NAMALWA (cell line): ENCODE data around the gene CYBC1.
"Not testable (repeated sequence)": the region's sequence is repeated elsewhere in the genome, so short reads cannot be mapped to it uniquely, and the experiment has no call there.

Experiments
- DNase-seq: peaks from one replicate; pipeline ENCODE4 v3.0.0-alpha.2; 2015; ENCODE audit warnings: low spot score

The CYBC1 gene

DNA sequence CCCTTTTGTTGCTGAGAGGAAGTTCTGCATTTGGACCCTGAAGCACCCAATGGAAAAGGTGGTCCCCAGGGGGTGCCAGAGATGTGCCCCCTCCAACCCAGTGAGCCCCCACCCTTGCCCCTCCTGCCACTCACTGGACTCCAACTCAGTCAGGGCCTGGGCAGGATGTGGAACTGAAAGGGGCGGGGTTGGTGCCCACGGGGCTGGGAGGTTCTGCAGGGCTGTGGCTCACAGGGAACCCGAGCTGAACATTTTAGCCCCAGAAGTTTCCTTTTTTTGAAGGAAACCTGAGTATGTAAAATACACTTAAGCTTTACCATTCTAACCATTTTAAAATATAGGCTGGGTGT lies 16.4 kb downstream of the CYBC1 start:
- no peak for DNase-seq

DNA sequence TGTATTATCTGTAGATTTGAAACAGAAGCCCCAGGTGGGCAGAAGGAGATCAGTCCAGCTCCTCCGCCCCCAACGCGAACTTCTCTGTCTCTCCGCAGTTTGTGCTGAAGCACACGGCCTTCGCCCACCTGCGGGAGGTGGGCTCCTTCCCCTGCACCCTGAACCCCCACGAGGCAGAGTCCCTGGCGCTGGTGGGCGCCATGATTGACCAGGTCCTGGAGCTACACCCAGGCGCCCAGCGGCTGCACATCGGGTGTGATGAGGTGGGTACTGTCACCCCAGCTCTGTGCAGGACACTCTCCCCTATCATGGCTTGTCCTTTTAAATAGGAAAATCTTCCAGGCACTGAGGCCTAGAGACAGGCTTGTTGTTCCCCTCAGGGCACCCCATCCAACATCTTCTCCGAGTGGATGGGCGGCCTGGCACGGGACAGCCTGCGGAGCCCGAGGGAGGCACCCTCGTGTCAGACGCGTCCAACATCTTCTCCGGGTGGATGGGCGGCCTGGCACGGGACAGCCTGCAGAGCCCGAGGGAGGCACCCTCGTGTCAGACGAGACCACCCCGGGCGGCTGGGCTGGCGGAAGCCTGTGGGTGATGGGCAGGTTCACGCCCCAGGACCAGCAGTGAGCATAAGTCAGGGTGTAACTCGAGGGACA lies 16.9 kb downstream of the CYBC1 start:
- DNase-seq: no peak

DNA sequence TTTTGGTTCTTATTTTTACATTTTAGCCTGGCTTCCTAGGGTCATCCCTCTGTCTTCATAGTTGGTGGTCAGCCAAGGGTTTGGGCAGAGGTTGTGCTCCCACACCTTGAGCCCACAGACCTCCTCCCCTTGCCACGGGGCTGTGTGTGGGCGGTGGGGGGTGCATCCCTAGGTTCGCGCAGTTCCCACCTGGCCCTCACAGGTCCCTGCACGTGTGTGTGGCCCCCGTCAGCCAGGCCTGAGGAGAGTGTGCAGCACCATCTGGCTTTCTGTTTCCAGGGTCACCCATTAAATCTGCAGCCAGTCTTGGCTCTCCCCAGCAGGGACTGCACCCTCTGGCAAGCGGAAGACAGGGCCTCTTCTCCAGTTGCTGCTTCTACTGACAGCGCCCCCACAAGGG lies 18.5 kb downstream of the CYBC1 start:
- DNase-seq: no peak

DNA sequence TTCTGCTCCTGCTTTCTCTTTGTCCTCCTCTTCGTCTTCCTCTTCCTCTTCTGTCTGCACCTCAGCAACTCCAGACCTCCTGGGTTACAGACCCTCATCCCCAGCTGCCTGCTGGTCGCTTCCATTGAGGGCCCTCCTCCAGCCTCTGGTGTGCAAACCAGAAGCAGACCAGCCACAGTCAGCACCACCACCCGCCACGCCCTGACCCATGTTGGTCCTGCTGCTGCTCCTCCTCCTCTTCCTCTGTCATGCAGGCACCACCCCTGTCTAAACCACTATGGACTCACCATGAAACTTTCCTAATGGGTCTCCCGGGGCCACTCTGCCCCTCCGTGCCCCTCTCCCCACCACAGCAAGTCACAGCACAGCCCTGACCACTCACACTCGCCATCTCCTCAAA lies 20.7 kb downstream of the CYBC1 start:
- no peak for DNase-seq

DNA sequence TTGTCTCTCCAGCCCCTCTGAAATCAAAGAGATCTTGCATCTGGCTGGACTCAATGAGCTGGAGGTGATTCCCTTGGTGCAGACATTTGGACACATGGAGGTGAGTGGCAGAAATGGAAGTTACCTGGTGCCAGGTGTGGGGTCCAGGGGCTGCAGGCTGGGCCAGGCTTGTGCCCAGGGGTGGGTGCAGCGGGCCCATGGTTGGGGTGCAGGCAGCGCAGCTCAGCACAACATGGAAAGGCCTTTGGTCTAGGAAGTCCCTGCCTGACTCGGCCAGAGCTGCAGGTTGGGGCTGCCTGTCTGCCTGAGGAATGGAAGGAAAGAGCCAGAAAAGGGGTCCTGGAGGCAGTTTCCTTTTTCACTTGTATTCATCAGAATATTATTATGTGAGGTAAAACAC lies 22.0 kb downstream of the CYBC1 start:
- no peak for DNase-seq

DNA sequence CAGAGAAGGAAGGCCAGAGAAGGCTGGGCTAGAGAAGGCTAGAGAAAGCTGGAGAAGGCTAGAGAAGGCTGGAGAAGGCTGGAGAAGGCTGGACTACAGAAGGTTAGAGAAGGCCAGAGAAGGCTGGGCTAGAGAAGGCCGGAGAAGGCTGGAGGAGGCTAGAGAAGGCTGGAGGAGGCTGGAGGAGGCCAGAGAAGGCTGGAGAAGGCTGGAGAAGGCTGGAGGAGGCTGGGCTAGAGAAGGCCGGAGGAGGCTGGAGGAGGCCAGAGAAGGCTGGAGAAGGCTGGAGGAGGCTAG lies 25.7 kb downstream of the CYBC1 start:
- no peak for DNase-seq

DNA sequence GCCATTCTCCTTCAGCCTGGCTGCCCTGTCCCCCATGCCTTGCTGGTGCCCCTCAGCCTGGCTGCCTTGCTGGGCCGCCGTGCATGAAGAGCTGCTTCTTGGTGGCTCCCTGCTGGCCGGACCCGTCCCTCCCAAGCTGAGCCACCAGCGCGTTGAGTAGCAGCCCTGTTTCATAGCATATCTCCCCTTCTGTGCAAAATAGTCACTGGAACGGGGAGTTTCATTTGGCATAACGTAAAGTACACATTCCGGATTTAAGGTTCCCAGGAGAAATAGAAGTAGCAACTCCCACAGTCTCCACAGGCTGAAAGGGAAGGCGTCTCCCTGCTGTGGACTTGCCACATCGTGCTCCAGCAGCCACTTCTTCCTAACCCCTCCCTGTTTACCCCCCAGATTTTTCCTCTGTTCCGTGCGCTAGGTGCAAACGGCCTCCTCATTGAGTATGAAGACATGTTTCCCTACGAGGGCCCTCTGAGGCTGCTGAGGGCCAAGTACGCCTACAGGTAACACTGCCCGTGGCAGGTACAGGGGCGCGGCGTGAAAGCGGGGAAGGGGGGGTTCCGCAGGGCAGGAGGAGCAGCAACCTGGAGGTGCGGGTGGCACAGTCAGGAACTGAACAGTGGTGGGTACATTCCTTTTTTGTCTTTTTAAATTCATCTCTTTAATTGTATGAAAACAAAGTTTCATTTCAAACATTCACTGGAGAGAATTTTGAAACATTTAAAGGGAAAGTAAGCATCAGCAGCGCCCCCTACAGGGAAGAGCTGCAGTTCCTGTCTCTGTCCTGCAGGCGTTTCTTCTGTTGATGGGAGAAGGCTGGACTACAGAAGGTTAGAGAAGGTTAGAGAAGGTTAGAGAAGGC lies 26.3 kb downstream of the CYBC1 start:
- DNase-seq: peak; percentile 76

DNA sequence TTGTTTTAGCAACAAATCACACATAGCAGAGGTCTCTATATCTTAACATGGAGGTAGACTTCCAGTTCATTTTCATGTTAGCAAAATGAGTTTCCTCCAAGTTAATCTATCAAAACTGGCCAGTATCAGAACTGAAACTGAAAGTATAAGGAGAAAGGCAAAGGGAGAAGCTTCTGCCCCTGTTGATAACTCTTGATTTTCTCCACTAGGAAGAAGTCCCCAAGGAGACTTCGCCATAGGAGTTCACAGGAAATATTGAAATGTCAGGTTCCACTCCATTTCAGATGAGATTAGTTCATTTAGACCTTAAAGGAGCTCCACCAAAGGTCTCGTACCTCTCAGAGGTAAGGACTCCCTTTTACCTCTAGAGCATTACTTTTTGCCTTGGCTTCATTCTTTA lies 31.0 kb downstream of the CYBC1 start:
- DNase-seq: peak; percentile 56

DNA sequence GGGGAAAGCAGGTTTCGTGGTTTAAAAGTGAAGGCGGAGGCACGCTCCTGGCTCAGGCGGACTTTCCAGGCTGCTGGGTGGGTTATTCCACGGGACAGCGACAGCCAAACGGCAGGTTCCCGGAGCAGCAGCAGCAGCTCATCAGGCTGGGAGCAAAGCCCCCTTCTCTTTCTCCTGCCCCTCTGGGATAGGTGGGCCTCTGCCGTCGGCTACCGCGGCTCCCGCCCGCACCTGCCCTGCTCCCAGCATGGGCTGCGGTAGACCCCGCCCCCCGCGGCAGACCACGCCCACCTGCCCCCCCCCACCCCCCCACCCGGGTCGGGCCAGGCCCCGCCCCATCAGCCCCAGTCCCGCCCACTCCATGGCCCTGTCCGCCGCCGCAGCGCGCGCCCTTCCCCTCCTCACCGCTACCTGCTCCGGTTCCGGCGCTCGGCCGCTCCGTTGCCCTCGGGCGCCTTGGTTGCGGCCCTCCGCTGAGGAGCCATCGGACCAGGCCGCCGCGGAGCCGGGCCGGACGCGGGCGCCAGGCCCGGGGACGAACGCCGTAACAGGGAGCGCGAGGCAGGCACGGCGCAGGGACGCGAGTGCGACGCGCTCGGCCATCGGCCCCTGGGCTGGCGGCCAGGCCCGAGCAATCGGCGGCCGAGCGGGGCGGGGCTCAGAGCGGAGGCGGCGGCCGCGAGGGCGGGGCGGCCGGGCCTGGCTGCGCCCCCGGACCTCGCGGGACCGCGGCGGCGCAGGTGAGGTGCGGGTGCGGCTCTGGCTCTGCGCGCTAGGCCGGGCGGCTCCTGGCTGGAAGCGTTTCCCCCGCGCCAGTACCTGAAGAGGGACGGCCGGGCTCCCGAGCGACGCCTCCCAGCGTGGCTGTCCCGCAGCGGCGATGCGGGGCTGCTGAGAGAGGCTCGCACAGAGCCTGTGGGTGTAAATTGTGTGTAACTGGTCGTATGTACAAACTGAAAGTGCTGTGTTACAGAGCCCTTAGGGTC lies 32.3 kb downstream of the CYBC1 start, which contains the start of the genes HEXD and OGFOD3:
Gene HEXD (plus strand): TSS at position 347 of the 986 bp plus-strand sequence. CDS start 1,453 bp downstream, outside the sequence.
Gene OGFOD3 (minus strand): TSS at position 586 of the 986 bp plus-strand sequence. CDS start 101 bp downstream, at position 485.
- peak; percentile 87 for DNase-seq

DNA sequence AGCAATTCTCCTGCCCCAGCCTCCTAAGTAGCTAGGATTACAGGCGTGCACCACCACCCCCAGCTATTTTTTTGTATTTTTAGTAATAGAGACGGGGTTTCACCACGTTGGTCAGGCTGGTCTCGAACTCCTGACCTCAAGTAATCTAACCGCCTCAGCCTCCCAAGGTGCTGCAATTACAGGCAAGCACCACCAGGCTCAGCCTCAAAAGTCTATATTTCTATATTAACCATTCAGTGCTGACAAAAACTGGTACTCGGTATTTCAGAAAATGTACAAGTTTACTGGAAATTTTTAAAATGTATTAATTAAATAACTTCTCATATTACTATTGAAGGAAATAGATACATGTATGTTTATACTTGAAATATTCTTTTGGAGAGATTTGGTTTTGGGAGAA lies 33.8 kb downstream of the CYBC1 start:
- DNase-seq: peak; percentile 50

DNA sequence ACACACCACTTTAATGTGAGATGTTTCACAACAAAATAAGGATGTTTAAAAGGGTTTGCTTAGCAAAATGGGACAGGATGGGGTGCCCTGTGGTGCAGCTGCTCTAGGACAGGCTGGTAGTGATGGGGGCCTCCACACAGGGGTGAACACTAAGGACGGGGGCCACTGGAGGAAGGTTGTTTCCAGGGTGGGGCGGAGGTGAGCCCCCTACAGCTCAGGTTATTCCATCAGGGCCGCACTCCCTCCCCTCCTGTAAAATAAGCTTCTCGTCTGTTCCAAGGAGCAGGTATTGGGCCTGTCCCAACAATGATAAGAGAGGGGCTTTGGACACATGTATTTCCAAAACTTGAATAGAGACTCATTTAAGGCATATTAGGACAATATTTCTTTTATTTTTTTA lies 34.3 kb downstream of the CYBC1 start:
- no peak for DNase-seq

DNA sequence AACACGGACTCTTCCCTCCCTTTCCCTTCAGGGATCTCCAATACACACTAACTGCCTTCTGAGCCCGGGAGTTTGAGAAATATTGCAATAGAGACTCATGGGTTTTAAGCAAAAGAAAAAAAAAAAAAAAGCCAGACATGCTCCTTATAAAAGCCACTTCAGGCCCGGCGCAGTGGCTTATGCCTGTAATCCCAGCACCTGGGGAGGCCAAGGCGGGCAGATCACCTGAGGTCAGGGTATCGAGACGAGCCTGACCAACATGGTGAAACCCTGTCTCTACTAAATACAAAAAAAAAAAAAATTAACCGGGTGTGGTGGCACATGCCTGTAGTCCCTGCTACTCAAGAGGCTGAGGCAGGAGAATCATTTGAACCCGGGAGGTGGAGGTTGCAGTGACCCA lies 34.8 kb downstream of the CYBC1 start:
- no peak for DNase-seq

DNA sequence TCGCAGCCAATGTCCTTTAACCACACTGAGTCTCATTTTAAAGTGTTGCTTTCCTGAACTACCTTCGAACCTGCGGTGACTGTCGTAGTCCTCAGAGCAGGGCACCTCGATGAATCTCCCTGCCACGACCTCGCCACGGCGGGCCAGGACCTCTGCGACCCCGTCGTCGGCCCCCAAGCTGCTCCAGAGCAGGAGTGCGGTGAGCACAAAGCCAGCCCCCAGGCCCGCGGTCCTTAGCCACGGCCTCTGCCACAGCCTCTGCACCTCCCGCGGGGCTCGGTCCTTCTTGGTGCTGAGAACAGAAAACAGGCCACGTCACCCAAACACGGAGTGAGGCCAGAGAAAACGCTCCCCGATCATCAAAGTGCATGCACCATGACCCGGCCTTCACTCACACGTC lies 35.2 kb downstream of the CYBC1 start:
- no peak for DNase-seq

DNA sequence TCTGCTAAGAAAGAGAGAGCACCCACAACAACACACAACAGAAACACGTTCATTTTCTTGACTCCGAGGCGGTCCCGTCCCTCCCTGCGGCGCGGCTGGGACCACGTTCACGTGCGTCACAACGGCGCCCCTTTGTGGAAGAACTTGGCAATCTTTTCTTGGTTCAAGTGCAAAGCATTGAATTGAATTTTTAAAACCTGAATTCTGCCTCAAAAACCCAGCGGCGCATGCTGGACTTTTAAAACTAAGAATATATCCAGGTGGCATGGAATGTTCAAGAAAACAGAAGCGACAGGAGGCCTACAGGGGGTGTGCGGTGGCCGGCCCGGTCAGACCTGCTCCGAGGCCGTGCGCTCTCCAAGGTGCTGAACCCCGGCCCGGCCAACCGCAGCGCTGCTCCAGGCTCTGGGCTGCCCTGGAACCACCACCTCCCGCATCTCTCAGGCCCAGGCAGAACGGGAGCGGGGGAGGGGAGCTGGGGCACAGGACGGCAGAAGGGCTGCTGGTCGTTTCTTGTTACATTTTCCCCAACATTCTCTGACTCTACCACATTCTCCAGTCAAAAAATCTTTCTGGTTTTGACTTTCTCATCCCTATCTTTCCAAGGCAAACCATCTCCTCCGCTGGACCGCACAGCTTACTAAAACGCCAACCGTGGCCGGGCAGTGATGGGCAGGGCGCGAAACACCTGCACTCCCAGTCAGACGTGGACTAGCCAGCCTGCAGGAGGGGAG lies 35.8 kb downstream of the CYBC1 start:
- DNase-seq: peak; percentile 79

DNA sequence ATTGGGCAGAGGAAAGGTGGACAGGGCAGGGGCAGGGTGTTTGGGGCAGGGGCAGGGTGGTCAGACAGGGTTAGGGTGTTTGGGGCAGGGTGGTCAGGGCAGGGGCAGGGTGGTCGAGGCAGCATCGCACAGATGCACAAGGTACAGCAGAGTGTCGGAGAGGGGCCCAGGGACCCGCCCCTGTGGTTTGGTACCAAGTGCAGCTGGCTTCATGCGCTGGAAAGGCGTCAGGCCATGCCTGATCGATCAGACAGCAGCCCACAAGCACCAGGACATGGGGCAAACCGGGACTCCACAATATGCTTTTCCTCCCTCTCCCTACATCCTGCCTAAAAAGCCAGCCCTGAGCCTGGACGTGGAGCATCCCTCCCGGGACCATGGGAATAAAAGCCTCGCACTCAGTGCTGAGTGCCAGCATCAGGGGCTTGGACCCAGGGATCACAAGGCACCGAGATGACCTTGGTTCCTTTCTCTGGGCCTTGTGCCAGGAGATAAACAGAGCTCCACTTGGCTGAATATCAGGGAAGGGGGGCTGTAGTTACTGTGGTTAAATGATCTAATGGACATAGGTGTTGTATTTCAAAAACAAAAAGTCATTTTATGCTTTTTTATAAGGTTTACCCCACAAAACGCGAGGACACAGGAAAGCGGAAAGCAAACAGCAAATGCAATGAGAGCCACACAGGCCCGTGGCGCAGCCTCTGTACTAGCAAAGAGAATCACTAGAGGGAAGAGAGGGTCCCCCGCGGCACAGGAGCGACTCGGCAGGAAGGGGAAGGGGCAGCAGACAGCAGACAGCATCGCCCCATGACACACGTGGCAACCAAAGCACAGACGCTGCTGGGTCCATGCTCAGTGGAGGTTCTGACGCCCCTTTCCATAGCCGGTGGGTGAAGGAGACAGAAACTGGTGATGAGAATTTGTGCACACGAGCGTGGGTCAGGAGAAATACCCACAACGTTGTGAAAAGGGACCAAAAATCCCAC lies 37.7 kb downstream of the CYBC1 start:
- peak; percentile 32 for DNase-seq

DNA sequence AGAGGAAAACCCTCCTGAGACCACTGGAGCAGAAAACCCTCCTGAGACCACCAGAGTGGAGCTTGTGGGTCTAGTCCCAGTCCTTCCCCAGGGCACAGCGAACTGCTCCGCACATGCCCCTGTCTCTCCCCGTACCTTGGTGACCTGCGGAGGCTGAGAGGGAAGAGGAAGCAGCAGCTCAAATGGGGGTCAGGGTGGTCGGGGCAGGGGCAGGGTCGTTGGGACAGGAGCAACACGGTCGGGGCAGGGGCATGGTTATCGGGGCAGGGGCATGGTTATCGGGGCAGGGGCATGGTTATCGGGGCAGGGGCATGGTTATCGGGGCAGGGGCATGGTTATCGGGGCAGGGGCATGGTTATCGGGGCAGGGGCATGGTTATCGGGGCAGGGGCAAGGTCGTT lies 38.5 kb downstream of the CYBC1 start:
- not testable (repeated sequence) for DNase-seq

DNA sequence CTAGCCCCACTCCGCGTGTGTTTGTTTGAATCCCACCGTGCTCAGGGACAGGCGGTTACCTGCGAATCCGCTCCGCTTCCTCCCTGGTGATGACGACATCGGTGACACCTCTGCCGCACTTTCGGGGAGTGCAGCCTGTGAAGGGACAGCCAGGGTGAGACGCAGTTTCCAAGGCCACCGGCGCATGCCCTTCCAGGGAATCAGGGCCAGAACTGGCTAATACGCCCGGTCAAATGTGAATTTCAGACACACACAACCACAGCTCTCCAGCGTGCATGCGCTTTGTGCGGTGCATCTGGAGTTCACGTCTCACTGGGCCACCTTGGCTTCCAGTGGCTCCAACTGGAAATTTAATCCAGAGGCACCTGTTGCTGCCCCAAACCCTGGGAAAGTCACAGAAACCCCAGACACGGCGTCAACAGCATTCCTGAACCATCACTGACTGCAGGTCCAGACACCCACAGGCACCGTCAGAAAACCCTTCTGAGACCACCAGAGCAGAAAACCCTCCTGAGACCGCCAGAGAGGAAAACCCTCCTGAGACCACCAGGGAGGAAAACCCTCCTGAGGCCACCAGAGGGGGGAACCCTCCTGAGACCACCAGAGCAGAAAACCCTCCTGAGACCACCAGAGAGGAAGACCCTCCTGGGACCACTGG lies 39.0 kb downstream of the CYBC1 start:
- no peak for DNase-seq

DNA sequence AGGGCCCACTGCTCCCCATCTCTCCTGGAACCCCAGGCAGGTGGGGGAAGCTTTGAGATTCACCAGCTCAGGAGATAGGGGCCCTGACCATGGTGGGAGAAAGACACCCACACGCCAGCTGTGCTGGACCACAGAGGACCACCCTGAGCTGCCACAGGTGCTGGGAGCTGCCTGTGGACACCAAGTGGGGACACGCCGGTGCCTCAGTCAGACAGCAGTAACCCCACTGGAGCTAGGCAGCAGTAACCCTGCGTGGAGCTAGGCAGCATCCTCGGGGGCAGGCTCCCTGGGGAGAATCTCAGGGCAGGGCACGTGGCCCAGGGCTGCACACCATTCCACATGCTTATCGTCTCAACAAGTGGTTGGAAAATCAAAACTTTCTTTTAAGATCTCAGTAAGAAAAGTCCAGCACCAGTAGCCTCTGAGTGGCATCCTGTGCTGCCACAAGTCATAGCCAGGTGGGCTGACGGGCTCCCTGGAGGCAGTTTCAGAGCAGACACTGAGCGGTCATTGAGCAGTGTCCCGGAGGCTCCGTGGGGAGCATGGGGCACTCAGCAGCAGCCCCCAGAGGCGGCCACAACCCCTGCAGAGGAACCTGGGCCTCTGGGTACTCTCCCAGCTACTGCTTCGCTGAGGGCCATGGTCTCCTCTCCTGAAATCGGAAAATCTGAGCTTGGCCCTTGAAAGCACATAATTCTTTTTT lies 40.4 kb downstream of the CYBC1 start:
- no peak for DNase-seq

DNA sequence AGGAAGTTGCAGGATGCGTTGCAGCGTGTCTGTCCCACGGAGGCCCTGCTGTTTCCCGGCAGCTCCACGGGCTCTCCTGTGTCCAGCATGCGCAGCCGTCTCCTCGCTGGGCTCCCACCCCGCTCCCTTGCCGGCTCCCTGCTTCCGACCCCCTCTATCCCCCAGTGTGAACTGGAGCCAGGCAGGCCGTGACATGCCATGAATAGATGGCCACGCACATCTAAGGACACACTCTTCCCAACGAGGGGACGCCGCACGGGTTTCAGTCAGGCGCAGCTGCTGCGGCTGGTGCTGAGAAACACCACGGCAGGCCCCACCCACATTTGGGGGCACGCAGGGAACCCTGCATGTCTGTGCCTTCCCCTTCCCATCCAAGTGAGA lies 41.6 kb downstream of the CYBC1 start:
- no peak for DNase-seq
